Measurements from ENCODE around the gene CKAP2L. TPM values are rescaled to one million over a fixed set of nuclear protein-coding genes. Genes with fewer than 3 reads are reported as not detected.

The CKAP2L gene
- total RNA-seq, 1 experiment from 2014 or later, result 42.5 TPM

- no peak overlapping the region for H3K4me3 Mint-ChIP-seq (ENCODE audit: low read depth, unreplicated experiment)
- CTCF ChIA-PET, result interaction anchor here (0.6 to 4.9 kb wide), 9 partner anchors 12 to 209 kb away, joined by 3 to 52 read pairs (median 4); no protein-coding TSS in a partner anchor
- intact Hi-C loops (cut with micrococcal nuclease; ENCODE audit: unreplicated experiment), result loop anchor here (1.0 kb wide), 2 partner anchors 135 to 192 kb away; no protein-coding TSS in a partner anchor
- TF ChIP-seq CTCF (IDR thresholded peaks at IDR 0.05; ENCODE audit: unreplicated experiment), result peak; percentile 93
- H3K9me3 Mint-ChIP-seq (ENCODE audit: low read depth, unreplicated experiment), result no peaks in the 10 kb centered on the region
- BruUV-seq (replicated peaks), result no TSS peak
- no peaks in the 10 kb centered on the region for H3K27me3 Mint-ChIP-seq (ENCODE audit: unreplicated experiment)
- H3K36me3 Mint-ChIP-seq (ENCODE audit: insufficient read depth, unreplicated experiment), result peaks cover 69% of the 10 kb centered on the region
- peak overlapping the region; percentile 88 for H3K27ac Mint-ChIP-seq (ENCODE audit: unreplicated experiment)
- peak; percentile 89 for DNase-seq
- peaks cover 61% of the 10 kb centered on the region for H3K4me1 Mint-ChIP-seq (ENCODE audit: low read depth, unreplicated experiment)
Measured at GRCh38 chr2:112749755-112750559, 14.5 kb downstream of the CKAP2L start.

GRCh38 chr2:112740527-112740926, 23.9 kb downstream of the CKAP2L start:
- CTCF ChIA-PET, result interaction anchor here (0.9 kb wide), 1 partner anchor 202 kb away, joined by 3 read pairs; no protein-coding TSS in a partner anchor
- H3K4me1 Mint-ChIP-seq (ENCODE audit: low read depth, unreplicated experiment), result peaks cover 17% of the 10 kb centered on the region

GRCh38 chr2:112737542-112738232, 26.7 kb downstream of the CKAP2L start:
- Mint-ChIP-seq H3K27me3 (ENCODE audit: unreplicated experiment) (no peaks in the 10 kb centered on the region), H3K4me1 (ENCODE audit: low read depth, unreplicated experiment) (peaks cover 22% of the 10 kb centered on the region), H3K36me3 (ENCODE audit: insufficient read depth, unreplicated experiment) (peaks cover 57% of the 10 kb centered on the region), H3K27ac (ENCODE audit: unreplicated experiment) (peak overlapping the region; percentile 50), H3K9me3 (ENCODE audit: low read depth, unreplicated experiment) (no peaks in the 10 kb centered on the region), H3K4me3 (ENCODE audit: low read depth, unreplicated experiment) (no peak overlapping the region)
- CTCF ChIA-PET, result interaction anchor here (0.6 to 2.7 kb wide), 10 partner anchors 9 to 204 kb away, joined by 3 to 15 read pairs (median 3); no protein-coding TSS in a partner anchor
- no peak for TF ChIP-seq CTCF (IDR thresholded peaks at IDR 0.05; ENCODE audit: unreplicated experiment)
- intact Hi-C loops (cut with micrococcal nuclease; ENCODE audit: unreplicated experiment), result no loop called here
- DNase-seq, result no peak
- no TSS peak for BruUV-seq (replicated peaks)

More at GRCh38 chr2:112740527-112740926, 23.9 kb downstream of the CKAP2L start:
- peak overlapping the region; percentile 17 for H3K27ac Mint-ChIP-seq (ENCODE audit: unreplicated experiment)
- H3K4me3 Mint-ChIP-seq (ENCODE audit: low read depth, unreplicated experiment), result no peak overlapping the region
- no peaks in the 10 kb centered on the region for H3K9me3 Mint-ChIP-seq (ENCODE audit: low read depth, unreplicated experiment)
- no peak for DNase-seq
- intact Hi-C loops (cut with micrococcal nuclease; ENCODE audit: unreplicated experiment), result no loop called here
- H3K36me3 Mint-ChIP-seq (ENCODE audit: insufficient read depth, unreplicated experiment), result peaks cover 63% of the 10 kb centered on the region
- BruUV-seq (replicated peaks), result no TSS peak
- no peak for TF ChIP-seq CTCF (IDR thresholded peaks at IDR 0.05; ENCODE audit: unreplicated experiment)
- H3K27me3 Mint-ChIP-seq (ENCODE audit: unreplicated experiment), result no peaks in the 10 kb centered on the region

GRCh38 chr2:112733871-112734270, 30.5 kb downstream of the CKAP2L start:
- Mint-ChIP-seq H3K9me3 (ENCODE audit: low read depth, unreplicated experiment) (no peaks in the 10 kb centered on the region), H3K4me3 (ENCODE audit: low read depth, unreplicated experiment) (no peak overlapping the region), H3K27me3 (ENCODE audit: unreplicated experiment) (no peaks in the 10 kb centered on the region), H3K36me3 (ENCODE audit: insufficient read depth, unreplicated experiment) (peaks cover 31% of the 10 kb centered on the region), H3K4me1 (ENCODE audit: low read depth, unreplicated experiment) (peaks cover 10% of the 10 kb centered on the region), H3K27ac (ENCODE audit: unreplicated experiment) (no peak overlapping the region)
- TF ChIP-seq CTCF (IDR thresholded peaks at IDR 0.05; ENCODE audit: unreplicated experiment), result no peak
- DNase-seq, result no peak
- intact Hi-C loops (cut with micrococcal nuclease; ENCODE audit: unreplicated experiment), result no loop called here
- BruUV-seq (replicated peaks), result no TSS peak
- CTCF ChIA-PET, result interaction anchor here (0.6 kb wide), 1 partner anchor 15 kb away, joined by 3 read pairs; no protein-coding TSS in a partner anchor
